HCT116 (cell line): ENCODE results near the gene DLL1. TPM values are rescaled to one million over a fixed set of nuclear protein-coding genes. Genes with fewer than 3 reads are reported as not detected.

Experiments
- ATAC-seq: fragments of 200-7000 bp; cut with Tn5 transposase; 2 replicates; pipeline ENCODE4 v1.9.1; 2020; ENCODE audit warnings: mild to moderate bottlenecking, moderate library complexity
- BruUV-seq: library from RNA; stranded (reverse); fragments of 400-500 nt; replicated peaks from 2 replicates; lab custom pipeline; 2021; lab: Mats Ljungman, UMichigan
- CTCF ChIA-PET: fragments of 300-600 bp; sonication (Branson Sonifier 250); formaldehyde crosslinking; loops from one replicate; lab custom pipeline; 2021; ENCODE audit warnings: antibody characterized with exemption; lab: Charles Lee
- POLR2A ChIA-PET: fragments of 300-600, 350-600 bp; sonication (Branson Sonifier 250); formaldehyde crosslinking; loops from one replicate; lab custom pipeline; 2021; ENCODE audit warnings: antibody characterized with exemption; lab: Charles Lee
- RAD21 ChIA-PET, 2 experiments: fragments of 300-600 bp; sonication (Branson Sonifier 250); formaldehyde crosslinking; loops; one replicate each; lab custom pipeline; 2023; ENCODE audit warnings: low total read pairs in 2 of 2; ENCODE audit not compliant: uncharacterized antibody in 2 of 2, unreplicated experiment in 2 of 2, low non-redundant PET in 1 of 2; lab: Charles Lee
- DNase-seq: peaks from one replicate; pipeline ENCODE4 v3.0.0-alpha.2; 2010; ENCODE audit warnings: low read depth, low spot score
- H2AFZ ChIP-seq: fragments of 200-600 bp; shearing (Covaris generic), sonication (generic); 2 replicates; pipeline ENCODE4 v1.6.1; 2017; ENCODE audit warnings: low read depth, mixed run types, mixed read lengths, antibody characterized with exemption, low read length; ENCODE audit not compliant: poor library complexity, severe bottlenecking
- H3K27ac ChIP-seq: 2 replicates; pipeline ENCODE4 v1.5.1; 2012; ENCODE audit warnings: low read depth, low read length
- H3K27me3 ChIP-seq: fragments of 200-600 bp; sonication (generic); 2 replicates; pipeline ENCODE4 v1.6.1; 2016; ENCODE audit warnings: mixed run types, low read length, mixed read lengths; ENCODE audit not compliant: insufficient read depth
- H3K36me3 ChIP-seq, 2 experiments: fragments of 200-500 bp in 1 of 2; fragments of 200-600 bp in 1 of 2; sonication (Bioruptor generic) in 1 of 2; sonication (generic) in 1 of 2; 2 replicates each; pipeline versions ENCODE4 v1.5.1 to v1.6.1; 2014 to 2016; ENCODE audit warnings: low read length in 2 of 2, inconsistent platforms in 1 of 2, mixed read lengths in 1 of 2, mixed run types in 1 of 2; ENCODE audit not compliant: insufficient read depth in 2 of 2, control insufficient read depth in 1 of 2
- H3K4me1 ChIP-seq, 2 experiments: fragments of 200-600 bp in 1 of 2; sonication (generic) in 1 of 2; 2 replicates each; pipeline versions ENCODE4 v1.5.1 to v1.6.1; 2012 to 2017; ENCODE audit warnings: low read length in 2 of 2, inconsistent platforms in 1 of 2, mild to moderate bottlenecking in 1 of 2, mixed read lengths in 1 of 2, mixed run types in 1 of 2, moderate library complexity in 1 of 2; ENCODE audit not compliant: insufficient read depth in 2 of 2, control insufficient read depth in 1 of 2
- H3K4me2 ChIP-seq: fragments of 200-600 bp; sonication (generic); 2 replicates; pipeline ENCODE4 v1.6.1; 2017; ENCODE audit warnings: mixed run types, low read length, mixed read lengths
- H3K4me3 ChIP-seq, 2 experiments: fragments of 200-600 bp in 1 of 2; sonication (generic) in 1 of 2; replicated peaks in 1 of 2; 2 replicates each; pipeline ENCODE4 v1.5.1; 2011 to 2016; ENCODE audit warnings: low read length in 2 of 2, control low read depth in 1 of 2, low read depth in 1 of 2, mild to moderate bottlenecking in 1 of 2, mixed read lengths in 1 of 2, mixed run types in 1 of 2
- H3K79me2 ChIP-seq: fragments of 200-600 bp; sonication (generic); 2 replicates; pipeline ENCODE4 v1.6.1; 2017; ENCODE audit warnings: mild to moderate bottlenecking, mixed run types, low read length, moderate library complexity, mixed read lengths; ENCODE audit not compliant: insufficient read depth
- H3K9ac ChIP-seq: fragments of 200-600 bp; sonication (generic); 2 replicates; pipeline ENCODE4 v1.6.1; 2016; ENCODE audit warnings: low read length, mixed read lengths
- H3K9me2 ChIP-seq: fragments of 200-600 bp; sonication (generic), shearing (Covaris generic); 2 replicates; pipeline ENCODE4 v1.6.1; 2017; ENCODE audit warnings: mixed run types, mild to moderate bottlenecking, moderate library complexity; ENCODE audit not compliant: insufficient read depth
- H3K9me3 ChIP-seq, 2 experiments: fragments of 200-500 bp in 1 of 2; fragments of 200-600 bp in 1 of 2; sonication (Bioruptor generic) in 1 of 2; sonication (generic) in 1 of 2; 2 replicates each; pipeline ENCODE4 v1.6.1; 2014 to 2017; ENCODE audit warnings: low read length in 2 of 2, mixed read lengths in 2 of 2, inconsistent platforms in 1 of 2, low read depth in 1 of 2, mild to moderate bottlenecking in 1 of 2, mixed run types in 1 of 2, moderate library complexity in 1 of 2; ENCODE audit not compliant: control insufficient read depth in 1 of 2, insufficient read depth in 1 of 2
- H4K20me1 ChIP-seq: fragments of 200-600 bp; sonication (generic), shearing (Covaris generic); 2 replicates; pipeline ENCODE4 v1.6.1; 2017; ENCODE audit warnings: mixed run types, mild to moderate bottlenecking, moderate library complexity; ENCODE audit not compliant: insufficient read depth
- ATF3 ChIP-seq: IDR thresholded peaks from 2 replicates; pipeline ENCODE4 v1.6.1; 2012
- CBX3 ChIP-seq: IDR thresholded peaks from 2 replicates; pipeline ENCODE4 v1.6.1; 2012; ENCODE audit warnings: low read depth
- CEBPB ChIP-seq: IDR thresholded peaks from 2 replicates; pipeline ENCODE4 v1.6.1; 2012; ENCODE audit warnings: low read depth
- EGR1 ChIP-seq: IDR thresholded peaks from 2 replicates; pipeline ENCODE4 v1.6.1; 2012; ENCODE audit warnings: low read depth
- ELF1 ChIP-seq: IDR thresholded peaks from 2 replicates; pipeline ENCODE4 v1.6.1; 2012; ENCODE audit warnings: low read depth, borderline replicate concordance
- EZH2phosphoT487 ChIP-seq: fragments of 200-600 bp; IDR thresholded peaks from 2 replicates; pipeline ENCODE4 v1.6.1; 2018; ENCODE audit warnings: antibody characterized with exemption, borderline replicate concordance
- FOSL1 ChIP-seq: IDR thresholded peaks from 2 replicates; pipeline ENCODE4 v1.6.1; 2012; ENCODE audit warnings: low read depth
- JUND ChIP-seq: IDR thresholded peaks from 2 replicates; pipeline ENCODE4 v1.6.1; 2012
- MAX ChIP-seq: IDR thresholded peaks from 2 replicates; pipeline ENCODE4 v1.6.1; 2012
- POLR2A ChIP-seq: IDR thresholded peaks from 2 replicates; pipeline ENCODE4 v1.7.0; 2011; ENCODE audit warnings: borderline replicate concordance; ENCODE audit not compliant: insufficient read depth, insufficient read length; ENCODE audit errors: extremely low read depth
- POLR2AphosphoS5 ChIP-seq: IDR thresholded peaks from 2 replicates; pipeline ENCODE4 v1.6.1; 2011; ENCODE audit warnings: mild to moderate bottlenecking, low read depth, low read length, moderate library complexity
- RAD21 ChIP-seq: IDR thresholded peaks from 2 replicates; pipeline ENCODE4 v1.6.1; 2012; ENCODE audit warnings: low read depth, mild to moderate bottlenecking
- REST ChIP-seq: IDR thresholded peaks from 2 replicates; pipeline ENCODE4 v1.6.1; 2012; ENCODE audit warnings: low read depth
- SP1 ChIP-seq: IDR thresholded peaks from 2 replicates; pipeline ENCODE4 v1.6.1; 2012; ENCODE audit warnings: low read depth
- TCF7L2 ChIP-seq: IDR thresholded peaks from 2 replicates; pipeline ENCODE4 v1.7.0; 2011; ENCODE audit warnings: borderline replicate concordance, inconsistent platforms; ENCODE audit not compliant: insufficient read depth, insufficient read length; ENCODE audit errors: extremely low read depth
- YY1 ChIP-seq: IDR thresholded peaks from 2 replicates; pipeline ENCODE4 v1.6.1; 2011; ENCODE audit warnings: low read length, low read depth, moderate library complexity, mild to moderate bottlenecking; ENCODE audit not compliant: insufficient replicate concordance; ENCODE audit errors: extremely low read depth
- ZFX ChIP-seq: fragments of 450-650 bp; IDR thresholded peaks from 2 replicates; pipeline ENCODE4 v1.6.1; 2017
- ZNF274 ChIP-seq: fragments of 200-500 bp; sonication (Bioruptor generic); IDR thresholded peaks from 2 replicates; pipeline ENCODE4 v1.6.1; 2014; ENCODE audit warnings: mild to moderate bottlenecking, low read depth, low read length, inconsistent platforms
- intact Hi-C: fragments of 100-400 bp; cut with micrococcal nuclease; formaldehyde crosslinking; loops from 2 replicates; pipeline ENCODE4 v1.10.0; 2022
- total RNA-seq: library from RNA; stranded (reverse); gene quantifications from one replicate; pipeline ENCODE4 v1.2.1, GENCODE V29; 2021; ENCODE audit not compliant: unreplicated experiment
- TF ChIP-seq, protein P1 (sequence below): IDR thresholded peaks from 2 replicates; pipeline ENCODE4 v1.6.1; 2011; ENCODE audit warnings: mild to moderate bottlenecking, low read length, moderate library complexity; ENCODE audit not compliant: insufficient replicate concordance; ENCODE audit errors: extremely low read depth
- TF ChIP-seq, protein P2 (sequence below), 3 experiments: fragments of 200-600 bp in 1 of 3; sonication (generic) in 1 of 3; IDR thresholded peaks in 2 of 3; conservative IDR thresholded peaks in 1 of 3; 2 replicates each; pipeline ENCODE4 v1.5.1; 2012 to 2017; ENCODE audit warnings: low read depth in 2 of 3, low read length in 2 of 3, antibody characterized with exemption in 1 of 3, borderline replicate concordance in 1 of 3, control low read depth in 1 of 3, mild to moderate bottlenecking in 1 of 3, mixed read lengths in 1 of 3, mixed run types in 1 of 3, moderate library complexity in 1 of 3; ENCODE audit not compliant: insufficient read depth in 1 of 3

DLL1 gene
- total RNA-seq, 1 experiment from 2014 or later: 5.3 TPM

GRCh38 chr6:170305805-170306323 lies 15.0 kb upstream of the DLL1 start:
- H3K9me3 ChIP-seq: peaks cover 0 to 4% of the 10 kb centered on the region in 2 experiments; a peak in 1 of 4 replicates
- TF ChIP-seq TCF7L2: no peak
- no peak for TF ChIP-seq YY1
- no peak for TF ChIP-seq ZNF274
- TF ChIP-seq EZH2phosphoT487: no peak
- no peak for TF ChIP-seq SP1
- TF ChIP-seq RAD21: no peak
- TF ChIP-seq EGR1: no peak
- no peak for TF ChIP-seq POLR2A
- no peak for TF ChIP-seq CBX3
- no peak for TF ChIP-seq REST
- TF ChIP-seq POLR2AphosphoS5: no peak
- TF ChIP-seq ATF3: no peak
- no peak for TF ChIP-seq ZFX
- TF ChIP-seq, protein P1, sequence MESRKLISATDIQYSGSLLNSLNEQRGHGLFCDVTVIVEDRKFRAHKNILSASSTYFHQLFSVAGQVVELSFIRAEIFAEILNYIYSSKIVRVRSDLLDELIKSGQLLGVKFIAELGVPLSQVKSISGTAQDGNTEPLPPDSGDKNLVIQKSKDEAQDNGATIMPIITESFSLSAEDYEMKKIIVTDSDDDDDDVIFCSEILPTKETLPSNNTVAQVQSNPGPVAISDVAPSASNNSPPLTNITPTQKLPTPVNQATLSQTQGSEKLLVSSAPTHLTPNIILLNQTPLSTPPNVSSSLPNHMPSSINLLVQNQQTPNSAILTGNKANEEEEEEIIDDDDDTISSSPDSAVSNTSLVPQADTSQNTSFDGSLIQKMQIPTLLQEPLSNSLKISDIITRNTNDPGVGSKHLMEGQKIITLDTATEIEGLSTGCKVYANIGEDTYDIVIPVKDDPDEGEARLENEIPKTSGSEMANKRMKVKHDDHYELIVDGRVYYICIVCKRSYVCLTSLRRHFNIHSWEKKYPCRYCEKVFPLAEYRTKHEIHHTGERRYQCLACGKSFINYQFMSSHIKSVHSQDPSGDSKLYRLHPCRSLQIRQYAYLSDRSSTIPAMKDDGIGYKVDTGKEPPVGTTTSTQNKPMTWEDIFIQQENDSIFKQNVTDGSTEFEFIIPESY: no peak
- TF ChIP-seq CEBPB: no peak
- no peak for TF ChIP-seq JUND
- TF ChIP-seq MAX: no peak
- TF ChIP-seq, protein P2, sequence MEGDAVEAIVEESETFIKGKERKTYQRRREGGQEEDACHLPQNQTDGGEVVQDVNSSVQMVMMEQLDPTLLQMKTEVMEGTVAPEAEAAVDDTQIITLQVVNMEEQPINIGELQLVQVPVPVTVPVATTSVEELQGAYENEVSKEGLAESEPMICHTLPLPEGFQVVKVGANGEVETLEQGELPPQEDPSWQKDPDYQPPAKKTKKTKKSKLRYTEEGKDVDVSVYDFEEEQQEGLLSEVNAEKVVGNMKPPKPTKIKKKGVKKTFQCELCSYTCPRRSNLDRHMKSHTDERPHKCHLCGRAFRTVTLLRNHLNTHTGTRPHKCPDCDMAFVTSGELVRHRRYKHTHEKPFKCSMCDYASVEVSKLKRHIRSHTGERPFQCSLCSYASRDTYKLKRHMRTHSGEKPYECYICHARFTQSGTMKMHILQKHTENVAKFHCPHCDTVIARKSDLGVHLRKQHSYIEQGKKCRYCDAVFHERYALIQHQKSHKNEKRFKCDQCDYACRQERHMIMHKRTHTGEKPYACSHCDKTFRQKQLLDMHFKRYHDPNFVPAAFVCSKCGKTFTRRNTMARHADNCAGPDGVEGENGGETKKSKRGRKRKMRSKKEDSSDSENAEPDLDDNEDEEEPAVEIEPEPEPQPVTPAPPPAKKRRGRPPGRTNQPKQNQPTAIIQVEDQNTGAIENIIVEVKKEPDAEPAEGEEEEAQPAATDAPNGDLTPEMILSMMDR (IDR thresholded peaks at IDR 0.05 in 2 of 3, conservative IDR thresholded peaks at IDR 0.05 in 1 of 3; ENCODE audit: borderline replicate concordance in 1 of 3, insufficient read depth in 1 of 3, low read depth in 2 of 3, low read length in 2 of 3): no peak
- no peak for TF ChIP-seq FOSL1
- no peak for TF ChIP-seq ELF1
- TF ChIP-seq, all 23 proteins: peak for 0
- H3K4me2 ChIP-seq: peak overlapping the region; percentile 81
- H3K4me1 ChIP-seq: peaks cover 10 to 24% of the 10 kb centered on the region in 2 experiments
- ATAC-seq (peak; percentile 3; the same call in 1 of the 2 replicates), DNase-seq (no peak)
- H3K27me3 ChIP-seq: no peaks in the 10 kb centered on the region
- no TSS peak for BruUV-seq
- no peaks in the 10 kb centered on the region for H3K9me2 ChIP-seq
- peak overlapping the region; percentile 98 to 99 for H3K4me3 ChIP-seq
- peak overlapping the region; percentile 94 for H3K9ac ChIP-seq
- H2AFZ ChIP-seq: no peak overlapping the region
- H3K27ac ChIP-seq: peak overlapping the region; percentile 19; the same call in 1 of the 2 replicates
- POLR2A ChIA-PET: no interaction called here
- CTCF ChIA-PET: no interaction called here
- H3K79me2 ChIP-seq: peaks cover 43% of the 10 kb centered on the region
- intact Hi-C loops: loop anchor here (10.0 kb wide), 1 partner anchor 511 kb away; no protein-coding TSS in a partner anchor
- RAD21 ChIA-PET: no interaction called here
- no peaks in the 10 kb centered on the region for H3K36me3 ChIP-seq
- no peaks in the 10 kb centered on the region for H4K20me1 ChIP-seq
